NCI-H146 treated with DMSO at 0.1 percent for 48 hours (cell line): ENCODE data around the gene M6PR.

Experiments used
- DNase-seq: peaks from one replicate; lab custom pipeline; 2025; ENCODE audit not compliant: unreplicated experiment; lab: John Stamatoyannopoulos, UW

M6PR gene

GRCh38 chr12:8949342-8950220, at the start of gene M6PR:
Gene M6PR, minus strand, starts transcription at chr12:8949645. Its CDS starts 3,241 bp downstream, at chr12:8946404.
- DNase-seq: peak; percentile 100

- no peak for DNase-seq
Measured at GRCh38 chr12:8996682-8997405, 47.4 kb upstream of the M6PR start.

GRCh38 chr12:8995021-8995775, 45.8 kb upstream of the M6PR start:
- no peak for DNase-seq

GRCh38 chr12:8993827-8994226, 44.4 kb upstream of the M6PR start:
- no peak for DNase-seq

- no peak for DNase-seq
Measured at GRCh38 chr12:8991371-8992345, 42.2 kb upstream of the M6PR start.

- DNase-seq: no peak
Measured at GRCh38 chr12:8989413-8989812, 40.0 kb upstream of the M6PR start, which contains the start of gene KLRG1. Gene KLRG1, plus strand, starts transcription at chr12:8989546. Its CDS starts 90 bp downstream, at chr12:8989636.

- no peak for DNase-seq
Measured at GRCh38 chr12:8987685-8988084, 38.2 kb upstream of the M6PR start.

- DNase-seq: no peak
Measured at GRCh38 chr12:8987163-8987562, 37.7 kb upstream of the M6PR start.

GRCh38 chr12:8985213-8985754, 35.8 kb upstream of the M6PR start:
- DNase-seq: no peak

GRCh38 chr12:8980137-8980536, 30.7 kb upstream of the M6PR start:
- DNase-seq: no peak

- no peak for DNase-seq
Measured at GRCh38 chr12:8970432-8970831, 21.0 kb upstream of the M6PR start.

GRCh38 chr12:8969861-8970411, 20.5 kb upstream of the M6PR start:
- DNase-seq: no peak

GRCh38 chr12:8968761-8969160, 19.3 kb upstream of the M6PR start:
- no peak for DNase-seq

- no peak for DNase-seq
Measured at GRCh38 chr12:8960176-8960575, 10.7 kb upstream of the M6PR start.

GRCh38 chr12:8958066-8958465, 8.6 kb upstream of the M6PR start:
- DNase-seq: no peak

GRCh38 chr12:8957561-8957960, 8.1 kb upstream of the M6PR start:
- DNase-seq: no peak

GRCh38 chr12:8956772-8957171, 7.3 kb upstream of the M6PR start:
- DNase-seq: no peak

- DNase-seq: no peak
Measured at GRCh38 chr12:8956073-8956472, 6.6 kb upstream of the M6PR start.

- no peak for DNase-seq
Measured at GRCh38 chr12:8953773-8954402, 4.4 kb upstream of the M6PR start.
